ENCODE measurements around the gene TAPBP.
A peak's percentile ranks its signal among the peaks of the same experiment; 100 is the strongest.
"Not testable (repeated sequence)": the region's sequence is repeated elsewhere in the genome, so short reads cannot be mapped to it uniquely, and the experiment has no call there.

The TAPBP gene

DNA sequence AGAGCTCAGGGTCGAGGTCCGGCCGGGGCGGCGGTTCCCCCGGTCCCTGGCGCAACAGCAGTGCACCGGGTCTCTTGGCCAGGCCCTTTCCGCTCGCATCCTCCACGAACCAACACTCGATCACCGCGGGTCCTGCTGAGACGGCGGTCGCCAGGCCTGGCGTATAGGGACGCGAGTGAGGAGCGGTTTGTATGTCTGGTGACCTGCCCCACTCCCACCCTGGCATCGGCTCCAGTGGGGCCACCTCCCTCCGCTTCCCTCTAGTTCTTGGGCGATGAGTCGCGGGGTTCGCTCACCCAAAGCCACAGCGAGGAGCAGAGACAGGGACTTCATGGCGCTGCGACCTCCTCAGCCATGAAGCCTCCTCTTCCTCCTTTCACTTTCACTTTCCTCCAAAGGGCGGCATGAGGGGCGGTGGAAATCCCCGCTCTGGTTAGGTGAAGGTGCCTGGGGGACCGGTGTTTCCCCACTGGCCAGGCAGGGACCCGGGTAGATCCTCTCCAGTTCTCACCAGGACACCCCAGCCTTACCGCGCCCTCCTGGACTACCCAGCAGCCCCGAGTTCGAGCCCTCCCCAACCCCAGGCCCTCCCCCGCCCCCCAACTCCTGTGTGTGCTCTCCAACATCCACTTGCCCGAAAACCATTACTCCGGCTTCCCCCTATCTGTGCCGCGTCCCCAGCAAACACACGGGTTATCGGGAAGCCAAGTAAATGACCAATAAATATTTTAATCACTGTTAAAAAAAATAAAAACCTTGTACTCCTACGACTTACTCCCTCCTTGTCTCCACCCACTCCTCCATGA is at the start of gene TAPBP:
Gene TAPBP, minus strand, starts transcription at position 370 of the 806 bp plus-strand sequence. Its CDS starts 37 bp downstream, at position 333.
- Histone ChIP-seq H3K27me3 (replicated peaks; ENCODE audit: control insufficient read depth, insufficient read depth, low read length) (no peaks in the 10 kb centered on the region), H3K4me3 (replicated peaks; ENCODE audit: low read depth, low read length) (peak within 1 kb of the TSS; percentile 92), H3K36me3 (ENCODE audit: control insufficient read depth, insufficient read depth, low read length) (peaks cover 4% of the 10 kb centered on the region)
- DNase-seq (ENCODE audit: extremely low read depth, insufficient read length) = peak; percentile 87
- TF ChIP-seq, protein P1, sequence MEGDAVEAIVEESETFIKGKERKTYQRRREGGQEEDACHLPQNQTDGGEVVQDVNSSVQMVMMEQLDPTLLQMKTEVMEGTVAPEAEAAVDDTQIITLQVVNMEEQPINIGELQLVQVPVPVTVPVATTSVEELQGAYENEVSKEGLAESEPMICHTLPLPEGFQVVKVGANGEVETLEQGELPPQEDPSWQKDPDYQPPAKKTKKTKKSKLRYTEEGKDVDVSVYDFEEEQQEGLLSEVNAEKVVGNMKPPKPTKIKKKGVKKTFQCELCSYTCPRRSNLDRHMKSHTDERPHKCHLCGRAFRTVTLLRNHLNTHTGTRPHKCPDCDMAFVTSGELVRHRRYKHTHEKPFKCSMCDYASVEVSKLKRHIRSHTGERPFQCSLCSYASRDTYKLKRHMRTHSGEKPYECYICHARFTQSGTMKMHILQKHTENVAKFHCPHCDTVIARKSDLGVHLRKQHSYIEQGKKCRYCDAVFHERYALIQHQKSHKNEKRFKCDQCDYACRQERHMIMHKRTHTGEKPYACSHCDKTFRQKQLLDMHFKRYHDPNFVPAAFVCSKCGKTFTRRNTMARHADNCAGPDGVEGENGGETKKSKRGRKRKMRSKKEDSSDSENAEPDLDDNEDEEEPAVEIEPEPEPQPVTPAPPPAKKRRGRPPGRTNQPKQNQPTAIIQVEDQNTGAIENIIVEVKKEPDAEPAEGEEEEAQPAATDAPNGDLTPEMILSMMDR (IDR thresholded peaks at IDR 0.05; ENCODE audit: insufficient read depth, low read length, poor library complexity, severe bottlenecking) = no peak

DNA sequence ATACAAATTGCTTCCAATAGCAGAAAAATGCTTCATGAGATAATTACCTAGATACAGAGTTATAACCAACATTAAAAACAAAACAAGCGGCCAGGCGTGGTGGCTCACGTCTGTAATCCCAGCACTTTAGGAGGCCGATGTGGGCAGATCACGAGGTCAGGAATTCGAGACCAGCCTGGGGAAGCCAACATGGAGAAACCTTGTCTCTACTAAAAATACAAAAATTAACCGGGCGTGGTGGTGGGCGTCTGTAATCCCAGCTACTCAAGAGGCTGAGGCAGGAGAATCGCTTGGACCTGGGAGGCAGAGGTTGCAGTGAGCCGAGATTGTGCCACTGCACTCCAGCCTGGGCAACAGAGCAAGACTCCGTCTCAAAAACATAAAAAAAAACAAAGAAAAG is 49.6 kb upstream of the TAPBP start:
- H3K4me3 ChIP-seq (replicated peaks; ENCODE audit: low read depth, low read length); H3K36me3 ChIP-seq (ENCODE audit: control insufficient read depth, insufficient read depth, low read length); H3K27me3 ChIP-seq (replicated peaks; ENCODE audit: control insufficient read depth, insufficient read depth, low read length); DNase-seq (ENCODE audit: extremely low read depth, insufficient read length): not testable (repeated sequence)

DNA sequence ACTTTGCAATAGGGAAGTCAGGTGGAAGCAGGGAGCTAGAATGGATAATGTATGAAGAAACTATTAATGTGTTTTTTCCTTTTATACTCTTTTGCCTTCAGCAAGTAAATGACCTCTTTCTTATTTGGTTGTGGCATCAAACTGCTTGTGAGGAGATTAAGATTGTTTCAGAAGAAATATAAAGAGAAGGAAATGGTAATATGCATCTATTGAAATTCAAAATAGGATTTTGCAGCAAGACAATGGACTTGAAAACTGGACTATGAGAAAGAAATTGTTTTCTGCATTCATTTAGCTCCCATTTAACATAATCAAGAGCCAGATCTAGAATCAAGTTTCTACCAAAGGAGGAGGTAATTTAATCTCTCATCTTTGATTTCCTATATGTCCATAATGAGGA is 45.5 kb upstream of the TAPBP start:
- no peaks in the 10 kb centered on the region for H3K36me3 ChIP-seq (ENCODE audit: control insufficient read depth, insufficient read depth, low read length)
- DNase-seq (ENCODE audit: extremely low read depth, insufficient read length) = no peak
- H3K27me3 ChIP-seq (replicated peaks; ENCODE audit: control insufficient read depth, insufficient read depth, low read length) = no peaks in the 10 kb centered on the region; the same call in 1 of the 2 replicates
- TF ChIP-seq, protein P1 (IDR thresholded peaks at IDR 0.05; ENCODE audit: insufficient read depth, low read length, poor library complexity, severe bottlenecking) = no peak
- H3K4me3 ChIP-seq (replicated peaks; ENCODE audit: low read depth, low read length) = no peak overlapping the region

DNA sequence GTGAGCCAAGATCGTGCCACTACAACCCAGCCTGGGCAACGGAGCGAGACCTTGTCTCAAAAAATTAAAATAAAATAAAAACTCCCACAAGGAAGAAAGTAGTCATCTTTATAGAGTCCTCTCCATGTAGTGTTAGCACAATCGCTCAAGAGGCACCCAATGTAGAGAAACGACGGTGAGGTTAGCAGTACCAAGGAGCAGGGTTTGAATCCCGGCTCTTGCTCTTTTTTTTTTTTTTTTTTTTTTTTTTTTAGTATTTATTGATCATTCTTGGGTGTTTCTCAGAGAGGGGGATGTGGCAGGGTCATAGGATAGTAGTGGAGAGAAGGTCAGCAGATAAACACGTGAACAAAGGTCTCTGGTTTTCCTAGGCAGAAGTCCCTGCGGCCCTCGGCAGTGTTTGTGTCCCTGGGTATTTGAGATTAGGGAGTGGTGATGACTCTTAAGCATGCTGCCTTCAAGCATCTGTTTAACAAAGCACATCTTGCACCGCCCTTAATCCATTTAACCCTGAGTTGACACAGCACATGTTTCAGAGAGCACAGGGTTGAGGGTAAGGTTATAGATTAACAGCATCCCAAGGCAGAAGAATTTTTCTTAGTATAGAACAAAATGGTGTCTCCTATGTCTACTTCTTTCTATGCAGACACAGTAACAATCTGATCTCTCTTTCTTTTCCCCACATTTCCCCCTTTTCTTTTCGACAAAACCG is 43.4 kb upstream of the TAPBP start:
- not testable (repeated sequence) for DNase-seq (ENCODE audit: extremely low read depth, insufficient read length); H3K36me3 ChIP-seq (ENCODE audit: control insufficient read depth, insufficient read depth, low read length); H3K27me3 ChIP-seq (replicated peaks; ENCODE audit: control insufficient read depth, insufficient read depth, low read length); H3K4me3 ChIP-seq (replicated peaks; ENCODE audit: low read depth, low read length)

DNA sequence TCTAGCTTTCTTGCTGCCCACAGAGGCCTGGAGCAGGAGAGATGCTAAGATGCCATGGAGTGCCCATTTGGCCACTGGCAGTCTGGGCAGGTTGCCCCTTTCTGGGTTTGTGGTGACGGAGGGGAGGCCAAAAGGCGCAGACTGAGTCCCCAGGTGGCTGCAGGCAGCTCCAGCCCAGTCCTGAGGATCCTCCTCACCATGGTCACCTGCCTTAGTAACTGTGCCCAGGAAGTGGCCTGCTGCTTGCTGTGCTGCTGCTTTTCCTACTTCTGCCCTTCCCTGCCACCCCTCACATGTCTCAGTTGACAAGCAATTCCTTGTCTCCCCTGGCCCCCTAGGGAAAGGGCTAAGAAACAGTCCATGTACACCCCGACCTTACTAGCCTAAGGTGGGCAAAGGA is 42.4 kb upstream of the TAPBP start:
- DNase-seq (ENCODE audit: extremely low read depth, insufficient read length) = no peak
- no peak overlapping the region for H3K4me3 ChIP-seq (replicated peaks; ENCODE audit: low read depth, low read length)
- H3K27me3 ChIP-seq (replicated peaks; ENCODE audit: control insufficient read depth, insufficient read depth, low read length) = no peaks in the 10 kb centered on the region; the same call in 1 of the 2 replicates
- TF ChIP-seq, protein P1 (IDR thresholded peaks at IDR 0.05; ENCODE audit: insufficient read depth, low read length, poor library complexity, severe bottlenecking) = no peak
- no peaks in the 10 kb centered on the region for H3K36me3 ChIP-seq (ENCODE audit: control insufficient read depth, insufficient read depth, low read length)

DNA sequence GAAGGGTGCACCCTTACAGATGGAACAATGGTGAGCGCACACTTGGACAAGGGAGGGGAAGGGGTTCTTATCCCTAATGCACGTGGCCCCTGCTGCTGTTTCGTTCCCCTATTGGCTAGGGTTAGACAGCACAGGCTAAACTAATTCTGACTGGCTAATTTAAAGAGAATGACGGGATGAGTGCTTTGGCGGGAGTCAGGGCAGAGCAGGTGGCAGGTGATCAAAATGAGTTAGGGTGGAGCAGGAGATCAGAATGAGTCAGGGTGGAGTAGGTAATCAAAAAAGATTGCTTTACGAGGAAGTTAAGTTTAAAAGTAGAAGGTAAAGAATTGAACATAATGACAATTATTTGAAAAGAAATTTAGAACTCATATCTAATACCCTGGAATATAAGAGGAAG is 42.0 kb upstream of the TAPBP start:
- not testable (repeated sequence) for H3K4me3 ChIP-seq (replicated peaks; ENCODE audit: low read depth, low read length); H3K36me3 ChIP-seq (ENCODE audit: control insufficient read depth, insufficient read depth, low read length); H3K27me3 ChIP-seq (replicated peaks; ENCODE audit: control insufficient read depth, insufficient read depth, low read length); DNase-seq (ENCODE audit: extremely low read depth, insufficient read length)

DNA sequence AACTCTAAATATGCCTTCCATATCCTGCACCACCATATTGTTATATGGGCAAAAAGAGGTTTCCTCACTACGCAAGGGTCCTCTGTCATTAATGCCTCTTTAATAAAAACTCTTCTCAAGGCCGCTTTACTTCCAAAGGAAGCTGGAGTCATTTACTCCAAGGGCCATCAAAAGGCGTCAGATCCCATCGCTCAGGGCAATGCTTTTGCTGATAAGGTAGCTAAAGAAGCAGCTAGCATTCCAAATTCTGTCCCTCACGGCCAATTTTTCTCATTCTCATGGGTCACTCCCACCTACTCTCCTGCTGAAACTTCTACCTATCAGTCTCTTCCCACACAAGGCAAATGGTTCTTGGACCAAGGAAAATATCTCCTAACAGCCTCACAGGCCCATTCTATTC is 33.9 kb upstream of the TAPBP start:
- no peaks in the 10 kb centered on the region for H3K27me3 ChIP-seq (replicated peaks; ENCODE audit: control insufficient read depth, insufficient read depth, low read length)

DNA sequence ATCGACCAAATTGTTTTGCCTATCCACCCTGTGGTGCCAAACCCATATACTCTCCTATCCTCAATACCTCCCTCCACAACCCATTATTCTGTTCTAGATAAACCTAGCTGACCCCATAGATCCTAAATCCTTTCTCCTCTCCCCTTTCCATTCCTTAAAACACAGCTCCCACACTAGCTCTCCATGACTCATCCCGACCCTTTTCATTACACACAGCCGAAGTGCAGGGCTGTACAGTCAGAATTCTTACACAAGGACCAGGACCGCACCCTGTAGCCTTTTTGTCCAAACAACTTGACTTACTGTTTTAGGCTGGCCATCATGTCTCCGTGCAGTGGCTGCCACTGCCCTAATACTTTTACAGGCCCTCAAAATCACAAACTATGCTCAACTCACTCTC is 33.1 kb upstream of the TAPBP start:
- not testable (repeated sequence) for H3K4me3 ChIP-seq (replicated peaks; ENCODE audit: low read depth, low read length); DNase-seq (ENCODE audit: extremely low read depth, insufficient read length); H3K36me3 ChIP-seq (ENCODE audit: control insufficient read depth, insufficient read depth, low read length); H3K27me3 ChIP-seq (replicated peaks; ENCODE audit: control insufficient read depth, insufficient read depth, low read length)

More for the DNA sequence above, 33.9 kb upstream of the TAPBP start:
- DNase-seq (ENCODE audit: extremely low read depth, insufficient read length) = no peak
- Histone ChIP-seq H3K36me3 (ENCODE audit: control insufficient read depth, insufficient read depth, low read length) (no peaks in the 10 kb centered on the region), H3K4me3 (replicated peaks; ENCODE audit: low read depth, low read length) (no peak overlapping the region)
- TF ChIP-seq, protein P1 (IDR thresholded peaks at IDR 0.05; ENCODE audit: insufficient read depth, low read length, poor library complexity, severe bottlenecking) = no peak
